Loucy (cell line): ENCODE results near the gene NPSR1.

Source experiments
- H2AFZ ChIP-seq: fragments of 200-600 bp; sonication (generic); 2 replicates; pipeline ENCODE4 v1.6.0; 2016; ENCODE audit warnings: antibody characterized with exemption, mild to moderate bottlenecking, low read length, moderate library complexity
- H3F3A ChIP-seq: fragments of 200-600 bp; 2 replicates; pipeline ENCODE4 v1.6.0; 2016; ENCODE audit warnings: antibody characterized with exemption, low read depth, mild to moderate bottlenecking
- H3K27me3 ChIP-seq: fragments of 200-600 bp; sonication (generic); 2 replicates; pipeline ENCODE4 v1.6.1; 2014; ENCODE audit warnings: low read length, mild to moderate bottlenecking; ENCODE audit not compliant: insufficient read depth, poor library complexity, severe bottlenecking
- H3K36me3 ChIP-seq: fragments of 200-600 bp; sonication (generic); 2 replicates; pipeline ENCODE4 v1.6.1; 2016; ENCODE audit warnings: low read length; ENCODE audit not compliant: insufficient read depth
- H3K4me1 ChIP-seq: fragments of 200-600 bp; sonication (generic); 2 replicates; pipeline ENCODE4 v1.5.1; 2014; ENCODE audit warnings: low read length, mild to moderate bottlenecking; ENCODE audit not compliant: insufficient read depth, poor library complexity, severe bottlenecking
- H3K4me2 ChIP-seq: fragments of 200-600 bp; sonication (generic); 2 replicates; pipeline ENCODE4 v1.6.0; 2014; ENCODE audit warnings: antibody characterized with exemption, low read length, low read depth, mild to moderate bottlenecking; ENCODE audit not compliant: poor library complexity, severe bottlenecking
- H3K4me3 ChIP-seq: fragments of 200-600 bp; sonication (generic); 2 replicates; pipeline ENCODE4 v1.5.1; 2014; ENCODE audit warnings: low read length, mild to moderate bottlenecking, mixed read lengths; ENCODE audit not compliant: poor library complexity, severe bottlenecking
- H3K79me2 ChIP-seq: fragments of 200-600 bp; sonication (generic); 2 replicates; pipeline ENCODE4 v1.6.1; 2014; ENCODE audit warnings: low read length; ENCODE audit not compliant: insufficient read depth
- H3K9ac ChIP-seq: fragments of 200-600 bp; sonication (generic); 2 replicates; pipeline ENCODE4 v1.6.0; 2014; ENCODE audit warnings: mild to moderate bottlenecking, low read depth, low read length, moderate library complexity; ENCODE audit not compliant: poor library complexity, severe bottlenecking
- H3K9me2 ChIP-seq: fragments of 200-600 bp; sonication (generic); replicated peaks from 2 replicates; pipeline ENCODE4 v1.6.1; 2016; ENCODE audit warnings: low read depth, low read length, mixed read lengths
- H3K9me3 ChIP-seq: fragments of 200-600 bp; sonication (generic); 2 replicates; pipeline ENCODE4 v1.6.1; 2014; ENCODE audit warnings: mild to moderate bottlenecking, antibody characterized with exemption, low read length, low read depth; ENCODE audit not compliant: insufficient read depth
- H4K20me1 ChIP-seq: fragments of 200-600 bp; sonication (generic); 2 replicates; pipeline ENCODE4 v1.6.0; 2014; ENCODE audit warnings: antibody characterized with exemption, low read length, mild to moderate bottlenecking; ENCODE audit not compliant: insufficient read depth, poor library complexity, severe bottlenecking
- EZH2phosphoT487 ChIP-seq: fragments of 200-600 bp; IDR thresholded peaks from 2 replicates; pipeline ENCODE4 v1.6.1; 2018; ENCODE audit warnings: antibody characterized with exemption, mild to moderate bottlenecking, moderate library complexity, borderline replicate concordance
- TF ChIP-seq, protein P1 (sequence below): fragments of 200-600 bp; sonication (generic); conservative IDR thresholded peaks from 2 replicates; pipeline ENCODE4 v1.5.1; 2014; ENCODE audit warnings: mild to moderate bottlenecking, antibody characterized with exemption, low read length

The NPSR1 gene

DNA sequence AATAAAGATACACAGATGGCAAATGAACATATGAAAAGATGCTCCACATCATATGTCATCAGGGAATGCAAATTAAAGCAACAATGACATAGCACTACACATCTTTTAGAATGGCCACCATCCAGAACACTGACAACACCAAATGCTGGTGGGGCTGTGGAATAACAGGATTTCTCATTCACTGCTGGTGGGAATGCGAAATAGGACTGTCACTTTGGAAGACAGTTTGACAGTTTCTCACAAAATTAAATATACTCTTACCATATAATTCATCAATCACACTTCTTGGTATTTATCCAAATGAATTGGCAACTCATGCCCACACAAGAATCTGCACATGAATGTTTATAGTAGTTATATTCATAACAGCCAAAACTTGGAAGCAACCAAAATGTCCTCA, 68.2 kb downstream of the NPSR1 start:
- H4K20me1 ChIP-seq: no peaks in the 10 kb centered on the region
- H3K36me3 ChIP-seq: no peaks in the 10 kb centered on the region
- H2AFZ ChIP-seq: no peak overlapping the region
- no peak overlapping the region for H3K4me3 ChIP-seq
- no peaks in the 10 kb centered on the region for H3K9me2 ChIP-seq
- H3K4me2 ChIP-seq: no peak overlapping the region
- no peaks in the 10 kb centered on the region for H3K9me3 ChIP-seq
- peaks cover 3% of the 10 kb centered on the region for H3K4me1 ChIP-seq
- no peak for TF ChIP-seq EZH2phosphoT487
- TF ChIP-seq, protein P1, sequence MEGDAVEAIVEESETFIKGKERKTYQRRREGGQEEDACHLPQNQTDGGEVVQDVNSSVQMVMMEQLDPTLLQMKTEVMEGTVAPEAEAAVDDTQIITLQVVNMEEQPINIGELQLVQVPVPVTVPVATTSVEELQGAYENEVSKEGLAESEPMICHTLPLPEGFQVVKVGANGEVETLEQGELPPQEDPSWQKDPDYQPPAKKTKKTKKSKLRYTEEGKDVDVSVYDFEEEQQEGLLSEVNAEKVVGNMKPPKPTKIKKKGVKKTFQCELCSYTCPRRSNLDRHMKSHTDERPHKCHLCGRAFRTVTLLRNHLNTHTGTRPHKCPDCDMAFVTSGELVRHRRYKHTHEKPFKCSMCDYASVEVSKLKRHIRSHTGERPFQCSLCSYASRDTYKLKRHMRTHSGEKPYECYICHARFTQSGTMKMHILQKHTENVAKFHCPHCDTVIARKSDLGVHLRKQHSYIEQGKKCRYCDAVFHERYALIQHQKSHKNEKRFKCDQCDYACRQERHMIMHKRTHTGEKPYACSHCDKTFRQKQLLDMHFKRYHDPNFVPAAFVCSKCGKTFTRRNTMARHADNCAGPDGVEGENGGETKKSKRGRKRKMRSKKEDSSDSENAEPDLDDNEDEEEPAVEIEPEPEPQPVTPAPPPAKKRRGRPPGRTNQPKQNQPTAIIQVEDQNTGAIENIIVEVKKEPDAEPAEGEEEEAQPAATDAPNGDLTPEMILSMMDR: no peak
- H3K79me2 ChIP-seq: no peaks in the 10 kb centered on the region
- no peak overlapping the region for H3K9ac ChIP-seq
- no peaks in the 10 kb centered on the region for H3F3A ChIP-seq
- no peaks in the 10 kb centered on the region for H3K27me3 ChIP-seq

DNA sequence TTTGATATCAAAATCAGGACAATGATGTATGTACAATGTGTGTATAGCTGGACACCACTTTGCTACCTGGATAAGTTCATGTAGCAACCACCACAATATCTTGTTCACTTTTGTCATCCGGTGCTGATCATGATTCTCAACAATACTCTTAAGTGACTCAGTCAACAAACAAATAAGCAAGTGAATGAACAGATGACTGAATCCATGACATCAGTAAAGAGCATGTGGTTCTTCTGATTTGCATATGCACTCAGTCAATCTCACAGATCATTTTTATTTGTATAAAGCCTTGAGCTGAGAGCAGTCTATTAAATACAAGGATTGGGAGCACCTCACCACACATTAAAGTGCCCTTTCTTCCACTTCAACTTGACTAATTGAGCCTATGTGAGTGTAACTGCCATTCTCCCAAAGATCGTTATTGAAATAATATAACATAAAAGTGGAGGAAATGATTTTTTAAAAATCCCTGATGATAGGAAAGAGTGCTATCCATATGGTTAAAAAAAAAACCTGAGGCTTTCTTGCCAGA, 69.5 kb downstream of the NPSR1 start:
- Histone ChIP-seq H3K27me3 (no peaks in the 10 kb centered on the region), H3K9me3 (no peaks in the 10 kb centered on the region), H3K36me3 (no peaks in the 10 kb centered on the region), H3K9me2 (no peaks in the 10 kb centered on the region), H3K4me1 (peaks cover 3% of the 10 kb centered on the region), H3F3A (no peaks in the 10 kb centered on the region), H3K4me3 (no peak overlapping the region), H3K79me2 (no peaks in the 10 kb centered on the region), H4K20me1 (no peaks in the 10 kb centered on the region), H2AFZ (no peak overlapping the region), H3K9ac (no peak overlapping the region), H3K4me2 (no peak overlapping the region)
- TF ChIP-seq EZH2phosphoT487: no peak
- TF ChIP-seq, protein P1: no peak

DNA sequence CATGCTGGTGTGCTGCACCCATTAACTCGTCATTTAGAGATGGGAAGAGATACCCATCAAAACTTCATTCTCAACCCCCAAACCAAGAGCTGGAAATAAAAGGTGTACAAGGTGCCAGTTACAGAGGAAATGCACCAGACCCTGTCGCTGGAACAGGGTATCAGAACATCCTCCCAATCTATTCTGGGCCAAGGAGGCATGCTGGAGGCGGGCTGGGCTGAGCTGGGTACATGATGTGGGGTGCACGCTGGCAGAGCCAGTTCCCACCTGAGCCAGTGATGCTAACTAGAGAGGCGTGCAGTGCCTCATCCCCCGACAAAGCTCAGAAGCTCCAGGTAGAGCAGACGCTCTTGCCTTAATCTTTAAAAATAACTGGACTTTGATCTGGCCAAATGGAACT, 70.1 kb downstream of the NPSR1 start:
- Histone ChIP-seq H2AFZ (no peak overlapping the region), H3K9me3 (no peaks in the 10 kb centered on the region), H3K4me1 (peaks cover 3% of the 10 kb centered on the region), H3K4me2 (no peak overlapping the region), H4K20me1 (no peaks in the 10 kb centered on the region), H3K27me3 (no peaks in the 10 kb centered on the region), H3F3A (no peaks in the 10 kb centered on the region), H3K9ac (no peak overlapping the region), H3K36me3 (no peaks in the 10 kb centered on the region), H3K4me3 (no peak overlapping the region), H3K79me2 (no peaks in the 10 kb centered on the region), H3K9me2 (no peaks in the 10 kb centered on the region)
- TF ChIP-seq, protein P1: no peak
